Thyroid gland (tissue), 4 donors: Measurements from ENCODE around the gene ZNF559. TPM values are rescaled to one million over a fixed set of nuclear protein-coding genes. Genes with fewer than 3 reads are reported as not detected.

ENCODE experiments used
- DNase-seq, 2 donors: peaks; one replicate each; pipeline ENCODE4 v3.0.0-alpha.2; 2019
- H3K27ac ChIP-seq, 3 donors: fragments of 200-600 bp; sonication (generic); 1 replicate in 2 of 3; 2 replicates in 1 of 3; pipeline ENCODE4 v1.5.1; 2016 to 2019; ENCODE audit warnings: mild to moderate bottlenecking in 1 of 3, moderate library complexity in 1 of 3
- H3K27me3 ChIP-seq: fragments of 200-600 bp; sonication (generic); one replicate; pipeline ENCODE4 v1.5.1; 2019
- H3K36me3 ChIP-seq, 2 donors: fragments of 200-600 bp; sonication (generic); one replicate each; pipeline ENCODE4 v1.5.1; 2016 to 2019
- H3K4me1 ChIP-seq, 2 donors: fragments of 200-600 bp; sonication (generic); one replicate each; pipeline ENCODE4 v1.5.1; 2017 to 2019
- H3K4me3 ChIP-seq, 3 donors: fragments of 200-600 bp; sonication (generic); replicated peaks in 1 of 3; 1 replicate in 2 of 3; 2 replicates in 1 of 3; pipeline ENCODE4 v1.5.1; 2016; ENCODE audit warnings: mild to moderate bottlenecking in 1 of 3
- H3K9me3 ChIP-seq: fragments of 200-600 bp; sonication (generic); one replicate; pipeline ENCODE4 v1.5.1; 2017
- CTCF ChIP-seq, 6 experiments: fragments of 200-600 bp in 3 of 6; fragments of 450-650 bp in 3 of 6; sonication (generic) in 3 of 6; IDR thresholded peaks; one replicate each; pipeline ENCODE4 v1.5.1; 2016 to 2019; ENCODE audit warnings: antibody characterized with exemption in 6 of 6, mild to moderate bottlenecking in 2 of 6, inconsistent platforms in 1 of 6, moderate library complexity in 1 of 6
- POLR2A ChIP-seq, 2 donors: fragments of 450-650 bp; IDR thresholded peaks; one replicate each; pipeline ENCODE4 v1.6.1; 2017; ENCODE audit warnings: antibody characterized with exemption in 2 of 2, mild to moderate bottlenecking in 2 of 2, moderate library complexity in 1 of 2
- WGBS, 2 donors: methylation state at CpG; one replicate each; pipeline ENCODE4 v1.1.5; 2017; 5-methylcytosine and 5-hydroxymethylcytosine counted together
- intact Hi-C: fragments of 100-400 bp; cut with DNase I; formaldehyde crosslinking; loops from one replicate; pipeline ENCODE4 v1.15.1; 2023
- total RNA-seq, 4 donors: library from RNA; depleted of rRNA; stranded (reverse); fragments of >200 nt; gene quantifications; one replicate each; pipeline ENCODE4 v1.2.3, GENCODE V29; 2016

ZNF559 gene
- total RNA-seq, 4 donors from 2014 or later = 20.6 to 55.8 (median 29.1) TPM

- H3K4me3 ChIP-seq = no peak overlapping the region
- intact Hi-C loops = no loop called here
- H3K27ac ChIP-seq = no peak overlapping the region
- DNase-seq = no peak
- H3K36me3 ChIP-seq = peaks cover 0 to 13% of the 10 kb centered on the region in 2 donors
- H3K27me3 ChIP-seq = no peaks in the 10 kb centered on the region
- no peaks in the 10 kb centered on the region for H3K4me1 ChIP-seq
- H3K9me3 ChIP-seq = peaks cover 5% of the 10 kb centered on the region
- no peak for TF ChIP-seq POLR2A (IDR thresholded peaks at IDR 0.05)
- TF ChIP-seq CTCF (IDR thresholded peaks at IDR 0.05) = no peak
These were observed 29.0 kb downstream of the ZNF559 start for GRCh38 chr19:9353011-9353410.

GRCh38 chr19:9354651-9355050 is 30.7 kb downstream of the ZNF559 start:
- peaks cover 5% of the 10 kb centered on the region for H3K9me3 ChIP-seq
- H3K4me3 ChIP-seq = no peak overlapping the region
- TF ChIP-seq POLR2A (IDR thresholded peaks at IDR 0.05) (no peak), CTCF (IDR thresholded peaks at IDR 0.05) (no peak)
- H3K4me1 ChIP-seq = no peaks in the 10 kb centered on the region
- H3K36me3 ChIP-seq = peaks cover 0 to 14% of the 10 kb centered on the region in 2 donors
- no peaks in the 10 kb centered on the region for H3K27me3 ChIP-seq
- WGBS, 2 donors = 81 to 92% methylated on average over 2 of the region's 2 CpGs
- no peak for DNase-seq
- no peak overlapping the region for H3K27ac ChIP-seq
- intact Hi-C loops = no loop called here

- no peak for DNase-seq
- TF ChIP-seq POLR2A (IDR thresholded peaks at IDR 0.05) (no peak), CTCF (IDR thresholded peaks at IDR 0.05) (no peak)
- H3K27ac ChIP-seq = no peak within 1 kb of the TSS
These were observed 38.9 kb downstream of the ZNF559 start, which contains the start of gene ZNF177 for GRCh38 chr19:9362905-9363304. Gene ZNF177, plus strand, starts transcription at chr19:9363013. Its CDS starts 15,299 bp downstream, at chr19:9378312.

GRCh38 chr19:9370738-9371619 is 47.0 kb downstream of the ZNF559 start:
- no peaks in the 10 kb centered on the region for H3K27me3 ChIP-seq
- intact Hi-C loops = no loop called here
- 92 to 96% methylated on average over 6 of the region's 6 CpGs for WGBS, 2 donors
- no peak overlapping the region for H3K27ac ChIP-seq
- no peak overlapping the region for H3K4me3 ChIP-seq
- H3K9me3 ChIP-seq = peaks cover 3% of the 10 kb centered on the region
- H3K36me3 ChIP-seq = peaks cover 12 to 16% of the 10 kb centered on the region in 2 donors
- TF ChIP-seq CTCF (IDR thresholded peaks at IDR 0.05) (no peak), POLR2A (IDR thresholded peaks at IDR 0.05) (no peak)
- DNase-seq = no peak
- no peaks in the 10 kb centered on the region for H3K4me1 ChIP-seq

More at GRCh38 chr19:9362905-9363304, 38.9 kb downstream of the ZNF559 start, which contains the start of gene ZNF177:
- H3K4me1 ChIP-seq = no peaks in the 10 kb centered on the region
- H3K4me3 ChIP-seq = no peak within 1 kb of the TSS
- H3K36me3 ChIP-seq = peaks cover 0 to 2% of the 10 kb centered on the region in 2 donors
- H3K27me3 ChIP-seq = no peaks in the 10 kb centered on the region
- H3K9me3 ChIP-seq = peaks cover 4% of the 10 kb centered on the region
- intact Hi-C loops = no loop called here
- 1 to 9% methylated on average over 10 to 19 of the region's 28 CpGs for WGBS, 2 donors

- DNase-seq = no peak
- no peak overlapping the region for H3K27ac ChIP-seq
- WGBS, 2 donors = 85 to 96% methylated on average over 4 of the region's 4 CpGs
- TF ChIP-seq POLR2A (IDR thresholded peaks at IDR 0.05) = no peak
- TF ChIP-seq CTCF (IDR thresholded peaks at IDR 0.05) = no peak
- H3K36me3 ChIP-seq = peaks cover 93 to 97% of the 10 kb centered on the region in 2 donors
- no peaks in the 10 kb centered on the region for H3K4me1 ChIP-seq
- H3K27me3 ChIP-seq = no peaks in the 10 kb centered on the region
- no peak overlapping the region for H3K4me3 ChIP-seq
- peaks cover 37% of the 10 kb centered on the region for H3K9me3 ChIP-seq
- intact Hi-C loops = loop anchor here (5.0 kb wide), 1 partner anchor 44 kb away; no protein-coding TSS in a partner anchor
These were observed 57.4 kb downstream of the ZNF559 start for GRCh38 chr19:9381361-9381785.
